Heart left ventricle (tissue), 16 donors: ENCODE measurements around the gene DLGAP5. TPM values are rescaled to one million over a fixed set of nuclear protein-coding genes. Genes with fewer than 3 reads are reported as not detected.
A peak's percentile ranks its signal among the peaks of the same experiment; 100 is the strongest.

Experiments
- ATAC-seq, 4 donors: fragments of 200-7000 bp; cut with Tn5 transposase; one replicate each; pipeline ENCODE4 v1.9.1; 2020 to 2022; ENCODE audit warnings: moderate library complexity in 4 of 4, mild to moderate bottlenecking in 3 of 4, moderate number of reproducible peaks in 1 of 4
- DNase-seq, 5 donors: peaks; one replicate each; pipeline ENCODE4 v3.0.0-alpha.2; 2020
- H3K27ac ChIP-seq, 12 donors: fragments of 200-600 bp; sonication (generic) in 4 of 12; one replicate each; pipeline versions ENCODE4 v1.5.0 to v1.8.0; 2016 to 2022; ENCODE audit warnings: mild to moderate bottlenecking in 2 of 12
- H3K27me3 ChIP-seq, 9 donors: fragments of 200-600 bp; sonication (generic) in 2 of 9; one replicate each; pipeline versions ENCODE4 v1.5.1 to v1.8.0; 2016 to 2022; ENCODE audit warnings: mild to moderate bottlenecking in 3 of 9
- H3K36me3 ChIP-seq, 9 donors: fragments of 200-600 bp; sonication (generic) in 2 of 9; one replicate each; pipeline versions ENCODE4 v1.5.0 to v1.8.0; 2018 to 2022; ENCODE audit warnings: mild to moderate bottlenecking in 2 of 9
- H3K4me1 ChIP-seq, 12 donors: fragments of 200-600 bp; sonication (generic) in 4 of 12; one replicate each; pipeline versions ENCODE4 v1.5.0 to v1.8.0; 2016 to 2022; ENCODE audit warnings: mild to moderate bottlenecking in 3 of 12
- H3K4me3 ChIP-seq, 12 donors: fragments of 200-600 bp; sonication (generic) in 4 of 12; one replicate each; pipeline versions ENCODE4 v1.5.0 to v1.8.0; 2017 to 2022; ENCODE audit warnings: mild to moderate bottlenecking in 9 of 12, moderate library complexity in 4 of 12
- H3K9me3 ChIP-seq, 12 donors: fragments of 200-600 bp; sonication (generic) in 4 of 12; one replicate each; pipeline versions ENCODE4 v1.5.0 to v1.8.0; 2016 to 2022; ENCODE audit warnings: mild to moderate bottlenecking in 1 of 12
- CTCF ChIP-seq, 12 donors: fragments of 200-600 bp; sonication (generic) in 4 of 12; IDR thresholded peaks; one replicate each; pipeline versions ENCODE4 v1.5.0 to v1.8.0; 2018 to 2022; ENCODE audit warnings: antibody characterized with exemption in 12 of 12, mild to moderate bottlenecking in 5 of 12
- POLR2A ChIP-seq, 2 donors: fragments of 450-650 bp; IDR thresholded peaks; one replicate each; pipeline ENCODE4 v1.6.1; 2017; ENCODE audit warnings: antibody characterized with exemption in 2 of 2, mild to moderate bottlenecking in 2 of 2, moderate library complexity in 2 of 2
- WGBS, 4 donors: extraction: QIAGEN DNeasy Blood & Tissue Kit in 2 of 4; methylation state at CpG; one replicate each; pipeline versions ENCODE4 v1.1.5 to v1.1.7; 2013 to 2018; 5-methylcytosine and 5-hydroxymethylcytosine counted together
- intact Hi-C, 10 donors: fragments of 100-400 bp; cut with DNase I; formaldehyde crosslinking; loops; one replicate each; pipeline versions ENCODE4 v1.11.1 to v1.14.2; 2022
- polyA plus RNA-seq, 2 donors: library from polyadenylated mRNA; stranded (reverse); fragments of 200-250 nt; gene quantifications; one replicate each; pipeline ENCODE4 v1.2.3, GENCODE V29; 2013
- total RNA-seq, 9 donors: library from RNA; depleted of rRNA in 2 of 9; stranded (reverse); fragments of >200 nt in 2 of 9; fragmentation: NEBNext Ultra II Directional in 3 of 9; extraction: Animal tissue kit (Norgen Biotek cat#: 25700) in 3 of 9; gene quantifications; one replicate each; pipeline versions ENCODE4 v1.1.0 to v1.2.4, GENCODE V29; 2016 to 2023
- donor health status: ischemic (EF 13 %, LVEDD 7.1; RV severe dilation, severe dysfunction).
- donor health status: healthy with polysubstance abuse.
- donor health status: DM: no; HTN: yes; CAD: no.
- donor health status: DM: no; HTN: no; CAD: no.
- donor health status: ischemic (EF 25% LVEDD 6.9; RV normal size, moderate dysfunction).
- donor health status: ischemic (EF 25% LVEDD 5.7; RV mildly dilated, moderate dysfunction).
- donor health status: healthy.
- donor health status: DM: yes; HTN: yes; CAD: no.
- donor health status: ischemic (EF 35%, LVEDD 5.7; RV mildly dilated, moderate dysfunction).
- donor health status: nonischemic (EF 11% LVEDD 7.7; RV severe dilation, severe dysfunction).
- donor health status: DM: yes; HTN: yes; CAD: no.
- donor health status: PGD.
- donor health status: ischemic (EF 29% LVEDD 5.4; RV normal size, mild dysfunction).
- donor health status: nonischemic (EF 23%, LVEDD 6.1; RV moderate dilation, normal function).

The DLGAP5 gene
- total and polyA plus RNA-seq, 11 donors, result 0.12 to 11.1 (median 0.42) TPM; not detected in 3

GRCh38 chr14:55180434-55180833, 11.0 kb downstream of the DLGAP5 start:
- Histone ChIP-seq H3K36me3 (peaks cover 0 to 10% (median 0%) of the 10 kb centered on the region in 9 donors), H3K9me3 (no peaks in the 10 kb centered on the region), H3K4me3 (no peak overlapping the region), H3K27ac (no peak overlapping the region), H3K27me3 (no peaks in the 10 kb centered on the region), H3K4me1 (no peaks in the 10 kb centered on the region)
- WGBS, 4 donors, result 73 to 84% (median 79%) methylated on average over 4 of the region's 4 CpGs
- intact Hi-C loops, result no loop called here
- TF ChIP-seq POLR2A (IDR thresholded peaks at IDR 0.05) (no peak), CTCF (IDR thresholded peaks at IDR 0.05) (no peak)
- ATAC-seq (no peak), DNase-seq (no peak)

GRCh38 chr14:55180006-55180405, 11.4 kb downstream of the DLGAP5 start:
- Histone ChIP-seq H3K9me3 (no peaks in the 10 kb centered on the region), H3K4me3 (no peak overlapping the region)
- DNase-seq, result no peak

GRCh38 chr14:55170526-55170925, 20.9 kb downstream of the DLGAP5 start:
- no peaks in the 10 kb centered on the region for H3K4me1 ChIP-seq
- DNase-seq (no peak), ATAC-seq (no peak)
- no peak for TF ChIP-seq POLR2A (IDR thresholded peaks at IDR 0.05)
- TF ChIP-seq CTCF (IDR thresholded peaks at IDR 0.05), result no peak
- H3K36me3 ChIP-seq, result peaks cover 0 to 7% (median 0%) of the 10 kb centered on the region in 9 donors
- intact Hi-C loops, result no loop called here
- no peak overlapping the region for H3K27ac ChIP-seq
- no peaks in the 10 kb centered on the region for H3K27me3 ChIP-seq
- H3K9me3 ChIP-seq, result no peaks in the 10 kb centered on the region
- no peak overlapping the region for H3K4me3 ChIP-seq
- WGBS, 4 donors, result 76 to 84% (median 83%) methylated on average over 2 of the region's 2 CpGs

More at GRCh38 chr14:55180006-55180405, 11.4 kb downstream of the DLGAP5 start:
- WGBS, 4 donors, result 85 to 89% (median 87%) methylated on average over 2 of the region's 2 CpGs
- intact Hi-C loops, result no loop called here
- H3K27ac ChIP-seq, result no peak overlapping the region
- H3K36me3 ChIP-seq, result peaks cover 0 to 11% (median 0%) of the 10 kb centered on the region in 9 donors
- no peaks in the 10 kb centered on the region for H3K4me1 ChIP-seq
- H3K27me3 ChIP-seq, result no peaks in the 10 kb centered on the region
- TF ChIP-seq POLR2A (IDR thresholded peaks at IDR 0.05), result no peak
- no peak for TF ChIP-seq CTCF (IDR thresholded peaks at IDR 0.05)
- ATAC-seq, result no peak

- Histone ChIP-seq H3K36me3 (no peaks in the 10 kb centered on the region), H3K9me3 (no peaks in the 10 kb centered on the region), H3K4me1 (peaks cover 0 to 5% (median 0%) of the 10 kb centered on the region in 12 donors), H3K4me3 (no peak overlapping the region), H3K27ac (no peak overlapping the region), H3K27me3 (no peaks in the 10 kb centered on the region)
- intact Hi-C loops, result loop anchor here in 7 of 10 donors (1.0 to 10.0 kb wide), 5 partner anchors 68 to 356 kb away; no protein-coding TSS in a partner anchor
- ATAC-seq (peak; percentile 58 to 69 (median 62)), DNase-seq (no peak)
- TF ChIP-seq CTCF (IDR thresholded peaks at IDR 0.05) (peak; percentile 52 to 80 (median 67)), POLR2A (IDR thresholded peaks at IDR 0.05) (no peak)
Measured at GRCh38 chr14:55160989-55161388, 30.4 kb downstream of the DLGAP5 start.
